HepG2 (cell line): Measurements from ENCODE around the gene POLA2.

Source experiments
- EHMT2 ChIP-seq: fragments of 200-600 bp; sonication (generic); IDR thresholded peaks from 2 replicates; pipeline ENCODE4 v1.7.0; 2017; ENCODE audit warnings: antibody characterized with exemption, low read depth, low read length, borderline replicate concordance
- EP300 ChIP-seq, 3 experiments: sonication (generic) in 1 of 3; formaldehyde crosslinking in 1 of 3; IDR thresholded peaks; 2 replicates each; pipeline versions ENCODE4 v1.5.1 to v1.6.1; 2011 to 2020; ENCODE audit warnings: low read depth in 2 of 3, low read length in 2 of 3, borderline replicate concordance in 1 of 3, improper control_type of control experiment in 1 of 3, mild to moderate bottlenecking in 1 of 3, missing genetic modification reagents in 1 of 3, moderate library complexity in 1 of 3
- TF ChIP-seq, protein P1 (sequence below): sonication (generic); formaldehyde crosslinking; IDR thresholded peaks from 2 replicates; pipeline ENCODE4 v1.8.0; 2022; ENCODE audit warnings: mild to moderate bottlenecking, missing genetic modification reagents; ENCODE audit not compliant: insufficient replicate concordance

DNA sequence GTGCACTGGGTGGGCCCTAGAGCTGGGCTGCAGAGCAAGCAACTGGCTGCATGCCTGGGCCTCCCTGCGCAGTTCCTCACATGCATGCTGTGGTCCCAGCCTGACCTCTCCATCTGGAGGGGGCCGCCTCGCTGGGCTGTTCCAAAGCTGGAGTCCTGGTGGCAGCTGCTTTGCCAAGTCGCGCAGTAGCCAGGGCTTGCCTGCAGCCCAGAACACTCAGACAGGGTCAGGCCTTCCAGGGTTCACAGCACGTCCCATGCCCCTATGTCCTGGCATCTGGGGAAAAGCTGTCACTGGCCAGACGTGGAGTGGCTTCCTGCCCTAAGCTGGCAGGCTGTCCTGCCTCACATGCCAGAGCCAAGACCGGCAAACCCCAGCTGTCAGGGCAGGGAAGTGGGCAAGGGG lies 36.4 kb downstream of the POLA2 start:
- TF ChIP-seq EP300 (IDR thresholded peaks at IDR 0.05; ENCODE audit: low read depth in 2 of 2, low read length in 2 of 2), result no peak
- TF ChIP-seq EP300 (CRISPR knock-in tag; IDR thresholded peaks at IDR 0.05; ENCODE audit: borderline replicate concordance), result no peak
- no peak for TF ChIP-seq EHMT2
- TF ChIP-seq, protein P1, sequence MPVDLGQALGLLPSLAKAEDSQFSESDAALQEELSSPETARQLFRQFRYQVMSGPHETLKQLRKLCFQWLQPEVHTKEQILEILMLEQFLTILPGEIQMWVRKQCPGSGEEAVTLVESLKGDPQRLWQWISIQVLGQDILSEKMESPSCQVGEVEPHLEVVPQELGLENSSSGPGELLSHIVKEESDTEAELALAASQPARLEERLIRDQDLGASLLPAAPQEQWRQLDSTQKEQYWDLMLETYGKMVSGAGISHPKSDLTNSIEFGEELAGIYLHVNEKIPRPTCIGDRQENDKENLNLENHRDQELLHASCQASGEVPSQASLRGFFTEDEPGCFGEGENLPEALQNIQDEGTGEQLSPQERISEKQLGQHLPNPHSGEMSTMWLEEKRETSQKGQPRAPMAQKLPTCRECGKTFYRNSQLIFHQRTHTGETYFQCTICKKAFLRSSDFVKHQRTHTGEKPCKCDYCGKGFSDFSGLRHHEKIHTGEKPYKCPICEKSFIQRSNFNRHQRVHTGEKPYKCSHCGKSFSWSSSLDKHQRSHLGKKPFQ (CRISPR knock-in tag), result no peak
